Neural progenitor cell (in vitro differentiated cells): ENCODE measurements around the gene OPN3.

Source experiments
- CTCF ChIP-seq: fragments of 200-600 bp; sonication (generic); IDR thresholded peaks from 2 replicates; pipeline ENCODE4 v1.5.1; 2017; ENCODE audit warnings: antibody characterized with exemption, mild to moderate bottlenecking
- EZH2 ChIP-seq: fragments of 200-600 bp; sonication (generic); IDR thresholded peaks from 2 replicates; pipeline ENCODE4 v1.6.1; 2017; ENCODE audit warnings: antibody characterized with exemption, mild to moderate bottlenecking, moderate library complexity
- EZH2phosphoT487 ChIP-seq: fragments of 200-600 bp; sonication (generic); IDR thresholded peaks from 2 replicates; pipeline ENCODE4 v1.6.1; 2017; ENCODE audit warnings: antibody characterized with exemption

- no peak for TF ChIP-seq CTCF
- TF ChIP-seq EZH2phosphoT487, result no peak
- TF ChIP-seq EZH2, result no peak
Measured at GRCh38 chr1:241646201-241646600, 6.0 kb upstream of the OPN3 start.
